Smooth muscle cell (in vitro differentiated cells): Measurements from ENCODE around the gene OR52A5. TPM values are rescaled to one million over a fixed set of nuclear protein-coding genes. Genes with fewer than 3 reads are reported as not detected.
"Not testable (repeated sequence)": the region's sequence is repeated elsewhere in the genome, so short reads cannot be mapped to it uniquely, and the experiment has no call there.

ENCODE experiments used
- DNase-seq: peaks from one replicate; lab custom pipeline; 2025; ENCODE audit not compliant: unreplicated experiment; lab: John Stamatoyannopoulos, UW
- H2AFZ ChIP-seq: fragments of 200-600 bp; sonication (generic); 2 replicates; pipeline ENCODE4 v1.6.0; 2016; ENCODE audit warnings: antibody characterized with exemption, low read depth, mild to moderate bottlenecking
- H3F3A ChIP-seq: fragments of 200-600 bp; sonication (generic); 2 replicates; pipeline ENCODE4 v1.6.0; 2017; ENCODE audit warnings: antibody characterized with exemption, low read depth
- H3K27ac ChIP-seq: fragments of 200-600 bp; sonication (generic); 2 replicates; pipeline ENCODE4 v1.5.1; 2016; ENCODE audit warnings: low read depth, mild to moderate bottlenecking
- H3K27me3 ChIP-seq: fragments of 200-600 bp; sonication (generic); 2 replicates; pipeline ENCODE4 v1.6.1; 2016; ENCODE audit warnings: low read depth, mild to moderate bottlenecking
- H3K36me3 ChIP-seq: fragments of 200-600 bp; sonication (generic); 2 replicates; pipeline ENCODE4 v1.5.1; 2016; ENCODE audit warnings: low read depth
- H3K4me1 ChIP-seq: fragments of 200-600 bp; sonication (generic); 2 replicates; pipeline ENCODE4 v1.5.1; 2016; ENCODE audit warnings: low read depth
- H3K4me2 ChIP-seq: fragments of 200-600 bp; sonication (generic); 2 replicates; pipeline ENCODE4 v1.6.0; 2016; ENCODE audit warnings: mild to moderate bottlenecking
- H3K4me3 ChIP-seq: fragments of 200-600 bp; sonication (generic); 2 replicates; pipeline ENCODE4 v1.5.1; 2016; ENCODE audit warnings: mild to moderate bottlenecking
- H3K79me2 ChIP-seq: fragments of 200-600 bp; sonication (generic); 2 replicates; pipeline ENCODE4 v1.6.0; 2016; ENCODE audit warnings: low read depth, mild to moderate bottlenecking
- H3K9ac ChIP-seq: fragments of 200-600 bp; sonication (generic); 2 replicates; pipeline ENCODE4 v1.6.0; 2016; ENCODE audit warnings: low read depth
- H3K9me3 ChIP-seq: fragments of 200-600 bp; sonication (generic); replicated peaks from 2 replicates; pipeline ENCODE4 v1.5.1; 2016; ENCODE audit warnings: low read depth
- H4K20me1 ChIP-seq: fragments of 200-600 bp; sonication (generic); 2 replicates; pipeline ENCODE4 v1.6.0; 2016; ENCODE audit warnings: low read depth
- CTCF ChIP-seq: fragments of 200-600 bp; sonication (generic); IDR thresholded peaks from 2 replicates; pipeline ENCODE4 v1.5.1; 2017; ENCODE audit warnings: borderline replicate concordance, mild to moderate bottlenecking, antibody characterized with exemption; ENCODE audit not compliant: insufficient read depth, poor library complexity, severe bottlenecking
- WGBS: methylation state at CpG from one replicate; pipeline ENCODE4 v1.1.7; 2016; ENCODE audit warnings: low lambda C conversion rate; 5-methylcytosine and 5-hydroxymethylcytosine counted together
- polyA plus RNA-seq: library from polyadenylated mRNA; unstranded; fragments of >200 nt; fragmentation: Nextera tagmentation; extraction: Ambion mirVana; gene quantifications from 2 replicates; pipeline ENCODE4 v1.2.1, GENCODE V29; 2016
- total RNA-seq: library from RNA; depleted of rRNA; stranded (reverse); fragments of >200 nt; gene quantifications from 2 replicates; pipeline ENCODE4 v1.2.3, GENCODE V29; 2014

The OR52A5 gene
- total RNA-seq: not detected in 2 replicates
- polyA plus RNA-seq: not detected in 2 replicates

DNA sequence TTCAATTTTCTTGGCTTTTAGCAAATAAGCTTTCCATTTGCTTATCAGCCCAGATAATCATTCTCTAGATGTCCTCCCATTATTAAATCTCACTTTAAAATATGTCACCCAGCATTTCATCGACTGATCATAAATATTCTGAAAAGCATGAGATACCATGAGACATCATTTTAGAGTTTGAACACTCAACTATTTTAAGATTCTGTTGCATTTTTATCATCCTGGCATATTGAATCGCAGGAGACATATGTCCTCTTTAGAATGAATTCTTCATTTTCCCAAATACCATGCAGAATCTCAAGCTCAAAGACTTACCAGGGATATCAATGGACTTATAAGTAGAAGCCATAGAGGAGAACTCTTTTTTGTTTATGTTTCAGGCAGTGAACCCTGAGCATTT lies at the start of gene OR52A5:
OR52A5 (minus strand) TSS at position 361 of the 400 bp plus-strand sequence. CDS start 5,714 bp downstream, outside the sequence.
- 93% methylated on average over 2 of the region's 2 CpGs for WGBS
- H3K4me2 ChIP-seq: no peak within 1 kb of the TSS
- H3K79me2 ChIP-seq: no peaks in the 10 kb centered on the region
- no peaks in the 10 kb centered on the region for H3K4me1 ChIP-seq
- DNase-seq: no peak
- H3K27me3 ChIP-seq: no peaks in the 10 kb centered on the region
- H3K9ac ChIP-seq: no peak within 1 kb of the TSS
- H3F3A ChIP-seq: no peaks in the 10 kb centered on the region
- no peaks in the 10 kb centered on the region for H3K36me3 ChIP-seq
- H4K20me1 ChIP-seq: no peaks in the 10 kb centered on the region
- no peak within 1 kb of the TSS for H2AFZ ChIP-seq
- no peak within 1 kb of the TSS for H3K4me3 ChIP-seq
- H3K27ac ChIP-seq: no peak within 1 kb of the TSS
- TF ChIP-seq CTCF: no peak
- no peaks in the 10 kb centered on the region for H3K9me3 ChIP-seq

DNA sequence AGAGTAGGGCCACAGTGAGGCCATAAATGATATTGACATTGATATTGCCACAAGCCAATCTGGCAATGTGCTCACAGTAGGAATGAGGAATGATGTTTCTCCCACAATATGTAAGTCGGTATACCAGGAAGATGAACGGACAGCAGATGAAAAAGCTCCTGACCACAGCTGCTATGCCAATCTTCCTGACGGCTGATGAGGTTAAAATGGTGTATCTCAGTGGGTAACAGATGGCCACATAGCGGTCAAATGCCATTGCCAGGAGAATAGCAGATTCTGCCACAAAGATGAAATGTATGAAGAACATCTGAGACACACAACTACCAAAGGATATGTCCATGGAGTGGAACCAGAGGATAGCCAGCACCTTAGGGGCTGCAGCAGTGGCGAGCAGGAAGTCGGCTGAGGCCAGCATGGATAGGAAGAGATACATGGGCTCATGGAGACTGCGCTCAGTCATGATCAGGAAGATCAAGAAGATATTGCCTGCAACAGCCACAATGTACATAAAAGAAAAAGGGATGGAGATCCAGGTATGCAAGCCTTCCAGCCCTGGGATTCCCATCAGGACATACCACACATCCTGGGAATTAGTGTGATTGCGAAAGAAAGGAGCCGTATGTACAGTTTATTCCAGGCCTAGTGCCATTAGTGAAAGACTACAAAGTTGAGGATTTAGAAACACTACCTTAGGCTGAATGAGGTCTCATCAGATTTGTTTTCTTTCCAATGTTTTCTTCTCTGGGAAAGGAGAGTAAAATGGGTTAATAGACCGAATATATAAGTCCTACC lies 40.1 kb upstream of the OR52A5 start:
- Histone ChIP-seq H2AFZ (no peak overlapping the region), H3K4me1 (no peaks in the 10 kb centered on the region), H3K79me2 (no peaks in the 10 kb centered on the region)

GRCh38 chr11:5174934-5175333 lies 36.8 kb upstream of the OR52A5 start:
- Histone ChIP-seq H2AFZ (no peak overlapping the region), H3F3A (no peaks in the 10 kb centered on the region), H3K36me3 (no peaks in the 10 kb centered on the region), H3K9me3 (no peaks in the 10 kb centered on the region), H3K79me2 (no peaks in the 10 kb centered on the region), H3K4me3 (no peak overlapping the region), H3K27ac (no peak overlapping the region), H3K4me2 (no peak overlapping the region), H3K9ac (no peak overlapping the region), H3K27me3 (no peaks in the 10 kb centered on the region), H4K20me1 (no peaks in the 10 kb centered on the region), H3K4me1 (no peaks in the 10 kb centered on the region)
- 98% methylated on average over 7 of the region's 7 CpGs for WGBS
- no peak for TF ChIP-seq CTCF
- no peak for DNase-seq

More for the DNA sequence above, 40.1 kb upstream of the OR52A5 start:
- H3K27ac ChIP-seq: no peak overlapping the region
- no peak for DNase-seq
- H4K20me1 ChIP-seq: no peaks in the 10 kb centered on the region
- H3K27me3 ChIP-seq: no peaks in the 10 kb centered on the region
- no peak overlapping the region for H3K4me3 ChIP-seq
- H3K9me3 ChIP-seq: no peaks in the 10 kb centered on the region
- TF ChIP-seq CTCF: no peak
- 81% methylated on average over 10 of the region's 10 CpGs for WGBS
- H3K4me2 ChIP-seq: no peak overlapping the region
- H3K36me3 ChIP-seq: no peaks in the 10 kb centered on the region
- H3K9ac ChIP-seq: no peak overlapping the region
- H3F3A ChIP-seq: no peaks in the 10 kb centered on the region

DNA sequence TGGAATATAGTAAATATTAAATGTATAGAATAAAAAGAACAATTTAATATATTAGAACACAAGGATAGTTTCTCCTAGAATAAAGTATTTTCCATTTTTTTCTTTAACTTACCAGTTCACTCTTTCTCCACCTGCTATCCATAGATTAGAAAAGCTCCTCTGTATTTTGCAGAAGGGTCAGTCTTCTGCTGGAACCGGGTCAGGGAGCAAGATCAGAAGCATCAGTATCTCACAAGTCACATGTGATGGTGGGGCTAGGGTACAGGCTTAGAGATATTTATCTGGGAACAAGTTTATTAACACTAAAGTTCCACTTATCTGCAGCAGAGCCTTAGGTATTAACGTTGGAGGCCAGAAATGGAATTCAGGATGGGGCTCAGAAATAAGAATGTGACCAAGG lies 33.7 kb upstream of the OR52A5 start:
- Histone ChIP-seq H3K4me1 (no peaks in the 10 kb centered on the region), H3F3A (no peaks in the 10 kb centered on the region), H3K36me3 (no peaks in the 10 kb centered on the region), H3K9me3 (no peaks in the 10 kb centered on the region), H3K27ac (no peak overlapping the region), H4K20me1 (no peaks in the 10 kb centered on the region), H3K9ac (no peak overlapping the region), H3K27me3 (no peaks in the 10 kb centered on the region), H3K4me3 (no peak overlapping the region), H3K4me2 (no peak overlapping the region), H2AFZ (no peak overlapping the region), H3K79me2 (no peaks in the 10 kb centered on the region)
- no peak for TF ChIP-seq CTCF
- no peak for DNase-seq
- 85% methylated on average over 2 of the region's 2 CpGs for WGBS

- DNase-seq, H3K4me2 ChIP-seq, H3K4me3 ChIP-seq, H2AFZ ChIP-seq, H3K4me1 ChIP-seq, H3K27me3 ChIP-seq, H3F3A ChIP-seq, H3K9me3 ChIP-seq, H3K27ac ChIP-seq, H3K9ac ChIP-seq, H4K20me1 ChIP-seq, H3K79me2 ChIP-seq, H3K36me3 ChIP-seq: not testable (repeated sequence)
Measured at GRCh38 chr11:5165898-5166297, 27.7 kb upstream of the OR52A5 start.

- H4K20me1 ChIP-seq, DNase-seq, H3K27ac ChIP-seq, H3F3A ChIP-seq, H3K36me3 ChIP-seq, H3K4me3 ChIP-seq, H3K9me3 ChIP-seq, H3K27me3 ChIP-seq, H3K79me2 ChIP-seq, H2AFZ ChIP-seq, H3K4me1 ChIP-seq, H3K9ac ChIP-seq, H3K4me2 ChIP-seq: not testable (repeated sequence)
- WGBS: 89% methylated on average over 6 of the region's 6 CpGs
Measured at GRCh38 chr11:5164807-5165206, 26.7 kb upstream of the OR52A5 start.
